NOMO-1 treated with dmso at 0.1 percent for 144 hours (cell line): ENCODE results near the gene FAM83E.

Experiments used
- DNase-seq: peaks from one replicate; lab custom pipeline; 2025; ENCODE audit not compliant: unreplicated experiment; lab: John Stamatoyannopoulos, UW

Gene FAM83E

GRCh38 chr19:48629297-48629598 is 14.4 kb upstream of the FAM83E start:
- DNase-seq, result no peak

GRCh38 chr19:48628486-48629296 is 13.8 kb upstream of the FAM83E start:
- DNase-seq, result no peak

- DNase-seq, result no peak
Observed at GRCh38 chr19:48627865-48628314, 13.0 kb upstream of the FAM83E start.

- DNase-seq, result no peak
Observed at GRCh38 chr19:48627201-48627864, 12.5 kb upstream of the FAM83E start.

DNA sequence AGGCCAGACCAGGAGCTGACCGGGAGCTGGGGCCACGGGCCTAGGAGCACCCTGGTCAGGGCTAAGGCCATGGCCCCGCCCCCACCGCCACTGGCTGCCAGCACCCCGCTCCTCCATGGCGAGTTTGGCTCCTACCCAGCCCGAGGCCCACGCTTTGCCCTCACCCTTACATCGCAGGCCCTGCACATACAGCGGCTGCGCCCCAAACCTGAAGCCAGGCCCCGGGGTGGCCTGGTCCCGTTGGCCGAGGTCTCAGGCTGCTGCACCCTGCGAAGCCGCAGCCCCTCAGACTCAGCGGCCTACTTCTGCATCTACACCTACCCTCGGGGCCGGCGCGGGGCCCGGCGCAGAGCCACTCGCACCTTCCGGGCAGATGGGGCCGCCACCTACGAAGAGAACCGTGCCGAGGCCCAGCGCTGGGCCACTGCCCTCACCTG is 11.0 kb upstream of the FAM83E start:
- no peak for DNase-seq

- DNase-seq, result no peak
Observed at GRCh38 chr19:48624791-48625723, 10.2 kb upstream of the FAM83E start.

DNA sequence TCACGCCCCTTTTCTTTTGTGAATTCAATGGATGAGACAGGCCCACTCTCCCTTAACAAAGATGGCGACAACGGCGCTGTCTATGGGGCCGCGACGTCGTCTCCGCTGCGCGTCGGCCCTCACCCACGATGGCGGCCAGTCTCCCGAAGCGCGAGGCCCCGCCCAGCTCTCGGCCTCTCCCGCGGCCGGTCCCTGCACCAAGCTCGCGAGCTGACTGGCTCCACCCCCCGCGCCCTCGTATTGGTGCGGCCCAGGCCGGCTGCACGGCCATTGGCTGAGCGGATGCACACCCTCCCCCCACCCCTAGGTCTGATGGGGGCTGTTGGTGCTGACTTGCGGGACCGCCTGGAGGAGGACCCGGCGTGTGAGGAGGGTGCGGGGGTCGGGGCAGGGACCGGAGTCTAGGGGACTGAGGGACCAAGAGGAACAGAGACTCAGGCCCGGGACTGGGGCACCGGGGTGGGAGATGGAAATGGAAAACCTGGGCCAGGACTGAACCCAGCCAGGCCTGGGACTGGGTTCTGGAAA is 9.3 kb upstream of the FAM83E start:
- no peak for DNase-seq

DNA sequence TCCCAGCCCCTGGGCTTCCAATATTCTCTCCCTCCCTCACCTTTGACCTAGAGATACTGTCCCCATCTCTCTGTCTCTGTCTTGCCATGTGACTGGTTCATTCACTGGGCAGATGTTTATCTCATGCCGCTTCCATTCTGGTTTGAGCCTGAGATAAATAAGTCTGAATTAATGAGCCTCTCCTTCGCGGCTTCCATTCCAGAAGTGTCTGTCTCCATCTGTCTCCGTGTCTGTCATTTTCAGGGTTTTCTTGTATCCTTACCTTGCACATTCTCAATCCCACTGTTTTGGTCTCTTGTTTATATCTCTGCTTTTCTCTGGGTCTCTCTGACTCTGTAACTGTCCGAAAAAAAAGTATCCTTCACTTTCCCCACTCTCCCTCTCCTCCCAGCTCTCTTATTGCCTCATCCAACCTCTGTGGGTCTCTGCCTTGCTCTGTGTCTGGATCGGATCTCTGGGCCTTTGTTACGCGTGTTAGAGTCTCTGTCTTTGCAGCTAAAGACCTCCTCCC is 8.7 kb upstream of the FAM83E start:
- DNase-seq, result no peak

- DNase-seq, result no peak
Observed at GRCh38 chr19:48619692-48620585, 5.1 kb upstream of the FAM83E start.

- DNase-seq, result peak; percentile 99
Observed at GRCh38 chr19:48618916-48619691, 4.2 kb upstream of the FAM83E start, which contains the start of the genes RPL18 and SPHK2. Gene RPL18, minus strand, starts transcription at chr19:48619178. Its CDS starts 35 bp downstream, at chr19:48619143. Gene SPHK2, plus strand, starts transcription at chr19:48619506. Its CDS starts 1,009 bp downstream, at chr19:48620515.

- DNase-seq, result no peak
Observed at GRCh38 chr19:48618278-48618915, 3.5 kb upstream of the FAM83E start.

GRCh38 chr19:48617146-48617937 is 2.5 kb upstream of the FAM83E start:
- no peak for DNase-seq

GRCh38 chr19:48616491-48617056 is 1.7 kb upstream of the FAM83E start:
- no peak for DNase-seq

DNA sequence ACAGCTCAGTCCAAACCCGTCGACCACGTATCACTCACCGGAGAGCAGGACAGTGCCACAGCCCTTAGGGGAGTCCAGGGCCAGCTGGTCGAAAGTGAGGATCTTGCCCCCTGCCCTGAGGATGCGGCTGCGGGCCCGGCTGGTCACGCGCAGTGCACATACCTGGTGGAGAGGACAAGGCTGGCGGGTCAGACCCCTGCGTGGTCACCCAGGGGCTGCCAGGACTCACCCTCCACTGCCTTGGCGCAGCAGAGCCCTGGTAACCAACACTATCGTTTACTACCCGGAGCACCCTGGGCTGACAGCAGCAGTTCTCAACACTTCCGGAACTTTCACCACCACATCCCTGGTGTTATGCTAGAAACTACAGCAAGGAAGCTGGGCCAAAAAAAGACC is 1.2 kb upstream of the FAM83E start:
- DNase-seq, result no peak

GRCh38 chr19:48615231-48616040 is 560 bp upstream of the FAM83E start:
- DNase-seq, result no peak

- no peak for DNase-seq
Observed at GRCh38 chr19:48613852-48614435, 932 bp downstream of the FAM83E start.
